ENCODE data around the gene PRR30.

The PRR30 gene

GRCh38 chr2:27097341-27097740 is 41.9 kb downstream of the PRR30 start:
- H3K9me3 ChIP-seq (replicated peaks; ENCODE audit: insufficient read depth, low read length) = no peaks in the 10 kb centered on the region

GRCh38 chr2:27096748-27097297 is 42.4 kb downstream of the PRR30 start:
- Histone ChIP-seq H3K9me3 (replicated peaks; ENCODE audit: insufficient read depth, low read length) (no peaks in the 10 kb centered on the region), H3K27me3 (replicated peaks; ENCODE audit: insufficient read depth, low read length) (no peaks in the 10 kb centered on the region), H3K4me2 (ENCODE audit: low read depth, low read length) (no peak overlapping the region), H2AFZ (ENCODE audit: low read length) (no peak overlapping the region), H3K9me2 (replicated peaks; ENCODE audit: insufficient read depth, low read length) (no peaks in the 10 kb centered on the region), H3K79me2 (ENCODE audit: low read length) (no peaks in the 10 kb centered on the region), H3K4me3 (ENCODE audit: low read length) (no peak overlapping the region), H3K27ac (ENCODE audit: low read length) (no peak overlapping the region), H3K9ac (ENCODE audit: low read length) (no peak overlapping the region), H3F3A (ENCODE audit: insufficient read depth, low read length) (no peaks in the 10 kb centered on the region), H3K4me1 (ENCODE audit: low read length) (peaks cover 4% of the 10 kb centered on the region; the same call in 1 of the 2 replicates), H4K20me1 (ENCODE audit: insufficient read depth, low read length) (no peaks in the 10 kb centered on the region), H3K36me3 (replicated peaks; ENCODE audit: insufficient read depth, low read length) (no peaks in the 10 kb centered on the region)
- DNase-seq = no peak
- TF ChIP-seq EZH2 (optimal IDR thresholded peaks at IDR 0.05; ENCODE audit: low read depth, low read length) (no peak), EZH2phosphoT487 (IDR thresholded peaks at IDR 0.05; ENCODE audit: low read length) (no peak), CTCF (IDR thresholded peaks at IDR 0.05; ENCODE audit: low read length) (no peak)

More at GRCh38 chr2:27097341-27097740, 41.9 kb downstream of the PRR30 start:
- H2AFZ ChIP-seq (ENCODE audit: low read length) = no peak overlapping the region
- H3K27me3 ChIP-seq (replicated peaks; ENCODE audit: insufficient read depth, low read length) = no peaks in the 10 kb centered on the region
- H4K20me1 ChIP-seq (ENCODE audit: insufficient read depth, low read length) = no peaks in the 10 kb centered on the region
- no peaks in the 10 kb centered on the region for H3K79me2 ChIP-seq (ENCODE audit: low read length)
- no peak overlapping the region for H3K4me2 ChIP-seq (ENCODE audit: low read depth, low read length)
- H3K4me3 ChIP-seq (ENCODE audit: low read length) = no peak overlapping the region
- TF ChIP-seq EZH2phosphoT487 (IDR thresholded peaks at IDR 0.05; ENCODE audit: low read length) (no peak), EZH2 (optimal IDR thresholded peaks at IDR 0.05; ENCODE audit: low read depth, low read length) (no peak), CTCF (IDR thresholded peaks at IDR 0.05; ENCODE audit: low read length) (no peak)
- no peaks in the 10 kb centered on the region for H3F3A ChIP-seq (ENCODE audit: insufficient read depth, low read length)
- peaks cover 4% of the 10 kb centered on the region; the same call in 1 of the 2 replicates for H3K4me1 ChIP-seq (ENCODE audit: low read length)
- H3K27ac ChIP-seq (ENCODE audit: low read length) = no peak overlapping the region
- no peaks in the 10 kb centered on the region for H3K9me2 ChIP-seq (replicated peaks; ENCODE audit: insufficient read depth, low read length)
- H3K9ac ChIP-seq (ENCODE audit: low read length) = no peak overlapping the region
- no peak for DNase-seq
- H3K36me3 ChIP-seq (replicated peaks; ENCODE audit: insufficient read depth, low read length) = no peaks in the 10 kb centered on the region

- peaks cover 4% of the 10 kb centered on the region; the same call in 1 of the 2 replicates for H3K4me1 ChIP-seq (ENCODE audit: low read length)
- H3K4me3 ChIP-seq (ENCODE audit: low read length) = peak overlapping the region; percentile 39; the same call in 1 of the 2 replicates
- H3K9me3 ChIP-seq (replicated peaks; ENCODE audit: insufficient read depth, low read length) = no peaks in the 10 kb centered on the region
- H3K27ac ChIP-seq (ENCODE audit: low read length) = no peak overlapping the region
- H3K27me3 ChIP-seq (replicated peaks; ENCODE audit: insufficient read depth, low read length) = no peaks in the 10 kb centered on the region
- no peaks in the 10 kb centered on the region for H3K9me2 ChIP-seq (replicated peaks; ENCODE audit: insufficient read depth, low read length)
- H2AFZ ChIP-seq (ENCODE audit: low read length) = peak overlapping the region; percentile 79
- H3K4me2 ChIP-seq (ENCODE audit: low read depth, low read length) = peak overlapping the region; percentile 75
- no peaks in the 10 kb centered on the region for H3K36me3 ChIP-seq (replicated peaks; ENCODE audit: insufficient read depth, low read length)
- H4K20me1 ChIP-seq (ENCODE audit: insufficient read depth, low read length) = no peaks in the 10 kb centered on the region
- TF ChIP-seq CTCF (IDR thresholded peaks at IDR 0.05; ENCODE audit: low read length) (no peak), EZH2phosphoT487 (IDR thresholded peaks at IDR 0.05; ENCODE audit: low read length) (no peak), EZH2 (optimal IDR thresholded peaks at IDR 0.05; ENCODE audit: low read depth, low read length) (no peak)
- peak; percentile 45 for DNase-seq
- H3F3A ChIP-seq (ENCODE audit: insufficient read depth, low read length) = no peaks in the 10 kb centered on the region
- H3K9ac ChIP-seq (ENCODE audit: low read length) = no peak overlapping the region; the same call in 1 of the 2 replicates
- H3K79me2 ChIP-seq (ENCODE audit: low read length) = no peaks in the 10 kb centered on the region
These were observed 43.2 kb downstream of the PRR30 start for GRCh38 chr2:27095745-27096651.
